Vagina (tissue), 2 donors: Measurements from ENCODE around the gene RASGRF2.
"Not testable (repeated sequence)": the region's sequence is repeated elsewhere in the genome, so short reads cannot be mapped to it uniquely, and the experiment has no call there.

Experiments
- POLR2A ChIP-seq, 2 donors: fragments of 450-650 bp; IDR thresholded peaks; one replicate each; pipeline ENCODE4 v1.6.1; 2017; ENCODE audit warnings: antibody characterized with exemption in 2 of 2, mild to moderate bottlenecking in 2 of 2, moderate library complexity in 2 of 2
- TF ChIP-seq, protein P1 (sequence below), 3 experiments: fragments of 450-650 bp in 2 of 3; fragments of 200-600 bp in 1 of 3; sonication (generic) in 1 of 3; IDR thresholded peaks; one replicate each; pipeline ENCODE4 v1.5.1; 2017 to 2019; ENCODE audit warnings: antibody characterized with exemption in 3 of 3, mild to moderate bottlenecking in 2 of 3, moderate library complexity in 2 of 3

DNA sequence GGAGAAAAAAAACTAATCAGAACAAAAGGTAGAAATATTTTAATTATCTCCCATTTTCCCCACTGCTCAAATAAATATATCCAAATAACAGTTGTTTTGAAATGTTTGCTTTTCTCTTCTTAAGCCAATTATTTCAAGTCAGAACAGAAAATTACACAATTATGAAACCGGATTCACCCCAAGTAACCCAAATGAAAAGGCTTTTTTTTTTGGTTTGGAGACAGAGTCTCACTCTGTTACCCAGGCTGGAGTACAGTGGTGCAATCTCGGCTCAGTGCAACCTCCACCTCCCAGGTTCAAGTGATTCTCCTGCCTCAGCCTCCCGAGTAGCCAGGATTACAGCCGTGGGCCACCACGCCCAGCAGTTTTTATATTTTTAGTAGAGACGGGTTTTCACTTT, 164.5 kb downstream of the RASGRF2 start:
- TF ChIP-seq POLR2A (IDR thresholded peaks at IDR 0.05) = not testable (repeated sequence)
- TF ChIP-seq, protein P1, sequence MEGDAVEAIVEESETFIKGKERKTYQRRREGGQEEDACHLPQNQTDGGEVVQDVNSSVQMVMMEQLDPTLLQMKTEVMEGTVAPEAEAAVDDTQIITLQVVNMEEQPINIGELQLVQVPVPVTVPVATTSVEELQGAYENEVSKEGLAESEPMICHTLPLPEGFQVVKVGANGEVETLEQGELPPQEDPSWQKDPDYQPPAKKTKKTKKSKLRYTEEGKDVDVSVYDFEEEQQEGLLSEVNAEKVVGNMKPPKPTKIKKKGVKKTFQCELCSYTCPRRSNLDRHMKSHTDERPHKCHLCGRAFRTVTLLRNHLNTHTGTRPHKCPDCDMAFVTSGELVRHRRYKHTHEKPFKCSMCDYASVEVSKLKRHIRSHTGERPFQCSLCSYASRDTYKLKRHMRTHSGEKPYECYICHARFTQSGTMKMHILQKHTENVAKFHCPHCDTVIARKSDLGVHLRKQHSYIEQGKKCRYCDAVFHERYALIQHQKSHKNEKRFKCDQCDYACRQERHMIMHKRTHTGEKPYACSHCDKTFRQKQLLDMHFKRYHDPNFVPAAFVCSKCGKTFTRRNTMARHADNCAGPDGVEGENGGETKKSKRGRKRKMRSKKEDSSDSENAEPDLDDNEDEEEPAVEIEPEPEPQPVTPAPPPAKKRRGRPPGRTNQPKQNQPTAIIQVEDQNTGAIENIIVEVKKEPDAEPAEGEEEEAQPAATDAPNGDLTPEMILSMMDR (IDR thresholded peaks at IDR 0.05) = not testable (repeated sequence)
